NB4 (cell line): Measurements from ENCODE around the gene FRMPD4.
"Not testable (repeated sequence)": the region's sequence is repeated elsewhere in the genome, so short reads cannot be mapped to it uniquely, and the experiment has no call there.

Source experiments
- DNase-seq: peaks from one replicate; pipeline ENCODE4 v3.0.0; 2010; ENCODE audit warnings: low read depth
- H3K4me3 ChIP-seq: one replicate; pipeline ENCODE4 v1.5.1; 2011; ENCODE audit warnings: mild to moderate bottlenecking, low read depth, low read length, moderate library complexity
- CTCF ChIP-seq: IDR thresholded peaks from one replicate; pipeline ENCODE4 v1.5.1; 2012; ENCODE audit warnings: low read depth, low read length
- MAX ChIP-seq: IDR thresholded peaks from 2 replicates; pipeline ENCODE4 v1.6.1; 2011; ENCODE audit warnings: low read depth, low read length
- MYC ChIP-seq: IDR thresholded peaks from 2 replicates; pipeline ENCODE4 v1.6.1; 2011; ENCODE audit warnings: low read depth, low read length
- POLR2A ChIP-seq: IDR thresholded peaks from 2 replicates; pipeline ENCODE4 v1.6.1; 2011; ENCODE audit warnings: mild to moderate bottlenecking; ENCODE audit not compliant: insufficient read length; ENCODE audit errors: extremely low read depth

The FRMPD4 gene

GRCh38 chrX:12149670-12150407, 11.6 kb downstream of the FRMPD4 start:
- DNase-seq, result no peak
- TF ChIP-seq CTCF (no peak), MYC (no peak), POLR2A (no peak), MAX (no peak)
- no peak overlapping the region for H3K4me3 ChIP-seq

- no peak for DNase-seq
- no peak overlapping the region for H3K4me3 ChIP-seq
- TF ChIP-seq MAX (no peak), CTCF (no peak), POLR2A (no peak), MYC (no peak)
Observed at GRCh38 chrX:12153317-12153716, 15.0 kb downstream of the FRMPD4 start.

GRCh38 chrX:12153741-12154140, 15.5 kb downstream of the FRMPD4 start:
- no peak for TF ChIP-seq CTCF
- no peak for TF ChIP-seq POLR2A
- no peak for TF ChIP-seq MYC
- no peak for TF ChIP-seq MAX
- no peak for DNase-seq
- H3K4me3 ChIP-seq, result no peak overlapping the region

GRCh38 chrX:12159799-12160198, 21.5 kb downstream of the FRMPD4 start:
- DNase-seq, result no peak
- TF ChIP-seq POLR2A (no peak), MAX (no peak), MYC (no peak), CTCF (no peak)
- H3K4me3 ChIP-seq, result no peak overlapping the region

GRCh38 chrX:12162420-12162819, 24.1 kb downstream of the FRMPD4 start:
- no peak overlapping the region for H3K4me3 ChIP-seq
- DNase-seq, result no peak
- no peak for TF ChIP-seq MAX
- TF ChIP-seq MYC, result no peak
- no peak for TF ChIP-seq POLR2A
- TF ChIP-seq CTCF, result no peak

GRCh38 chrX:12164180-12164579, 25.9 kb downstream of the FRMPD4 start:
- DNase-seq, H3K4me3 ChIP-seq: not testable (repeated sequence)
